SJCRH30 (cell line): ENCODE measurements around the gene IGSF8. TPM values are rescaled to one million over a fixed set of nuclear protein-coding genes. Genes with fewer than 3 reads are reported as not detected.

Source experiments
- total RNA-seq: library from RNA; depleted of rRNA; stranded (reverse); fragments of >200 nt; shearing (Covaris generic); gene quantifications from 2 replicates; pipeline ENCODE4 v1.2.3, GENCODE V29; 2014; rRNA removed

Gene IGSF8
- total RNA-seq, 1 experiment from 2014 or later, result 6.8 TPM

Other genes starting within 250 kb of the IGSF8 start
- not detected in 2 replicates for gene VSIG8, start 236.0 kb downstream of the IGSF8 start, total RNA-seq
- 0.41 and 0.42 TPM in 2 replicates for gene CFAP45, start 198.5 kb downstream of the IGSF8 start, total RNA-seq
- gene TAGLN2, start 173.1 kb downstream of the IGSF8 start, total RNA-seq, result 82.6 and 85.4 TPM in 2 replicates
- gene IGSF9, start 153.0 kb downstream of the IGSF8 start, total RNA-seq, result 0.06 and 0.08 TPM in 2 replicates
- not detected in 2 replicates for gene SLAMF9, start 144.4 kb downstream of the IGSF8 start, total RNA-seq
- 5.0 and 6.3 TPM in 2 replicates for gene PIGM, start 66.6 kb downstream of the IGSF8 start, total RNA-seq
- 0.14 TPM in 1 of 2 replicates, not detected in the other for gene KCNJ10, start 28.5 kb downstream of the IGSF8 start, total RNA-seq
- gene KCNJ9, start 17.1 kb downstream of the IGSF8 start, total RNA-seq, result not detected in 2 replicates
- gene ATP1A2, start 17.1 kb upstream of the IGSF8 start, total RNA-seq, result 40.2 and 44.2 TPM in 2 replicates
- gene ATP1A4, start 53.0 kb upstream of the IGSF8 start, total RNA-seq, result not detected in 2 replicates
- gene CASQ1, start 92.0 kb upstream of the IGSF8 start, total RNA-seq, result 0.15 and 0.49 TPM in 2 replicates
- 92.7 and 97.9 TPM in 2 replicates for gene PEA15, start 106.8 kb upstream of the IGSF8 start, total RNA-seq
- 40.7 and 53.6 TPM in 2 replicates for gene DCAF8, start 163.9 kb upstream of the IGSF8 start, total RNA-seq
- gene PEX19, start 186.5 kb upstream of the IGSF8 start, total RNA-seq, result 35.2 and 37.2 TPM in 2 replicates
- 107 TPM in 2 replicates for gene COPA, start 244.6 kb upstream of the IGSF8 start, total RNA-seq
- 49.3 and 56.9 TPM in 2 replicates for gene NCSTN, start 244.8 kb upstream of the IGSF8 start, total RNA-seq